Peyer's patch (tissue), 4 donors: ENCODE measurements around the gene NLRP8. TPM values are rescaled to one million over a fixed set of nuclear protein-coding genes. Genes with fewer than 3 reads are reported as not detected.

Source experiments
- DNase-seq, 3 donors: peaks; one replicate each; pipeline ENCODE4 v3.0.0-alpha.2; 2017 to 2019
- H3K27ac ChIP-seq, 4 donors: fragments of 200-600 bp; sonication (generic); one replicate each; pipeline ENCODE4 v1.5.1; 2016 to 2019
- H3K27me3 ChIP-seq, 2 donors: fragments of 200-600 bp; sonication (generic); one replicate each; pipeline ENCODE4 v1.5.1; 2019
- H3K36me3 ChIP-seq, 3 donors: fragments of 200-600 bp; sonication (generic); one replicate each; pipeline ENCODE4 v1.5.1; 2016 to 2019
- H3K4me1 ChIP-seq, 4 donors: fragments of 200-600 bp; sonication (generic); one replicate each; pipeline ENCODE4 v1.5.1; 2016 to 2019
- H3K4me3 ChIP-seq, 4 donors: fragments of 200-600 bp; sonication (generic); 1 replicate in 3 of 4; 2 replicates in 1 of 4; pipeline ENCODE4 v1.5.1; 2016 to 2019; ENCODE audit warnings: mild to moderate bottlenecking in 1 of 4
- H3K9me3 ChIP-seq, 4 donors: fragments of 200-600 bp; sonication (generic); one replicate each; pipeline ENCODE4 v1.5.1; 2016 to 2019; ENCODE audit warnings: mild to moderate bottlenecking in 1 of 4
- POLR2A ChIP-seq, 2 donors: fragments of 450-650 bp; IDR thresholded peaks; one replicate each; pipeline ENCODE4 v1.5.1; 2017; ENCODE audit warnings: antibody characterized with exemption in 2 of 2, mild to moderate bottlenecking in 2 of 2, moderate library complexity in 2 of 2
- total RNA-seq, 4 donors: library from RNA; depleted of rRNA; stranded (reverse); fragments of >200 nt; gene quantifications; one replicate each; pipeline ENCODE4 v1.1.0, GENCODE V29; 2016
- TF ChIP-seq, protein P1 (sequence below), 6 experiments: fragments of 450-650 bp in 4 of 6; fragments of 200-600 bp in 2 of 6; sonication (generic) in 1 of 6; IDR thresholded peaks; one replicate each; pipeline ENCODE4 v1.5.1; 2017 to 2019; ENCODE audit warnings: antibody characterized with exemption in 6 of 6, mild to moderate bottlenecking in 3 of 6, moderate library complexity in 1 of 6

NLRP8 gene
- total RNA-seq, 4 donors from 2014 or later: not detected

GRCh38 chr19:55956431-55956830, 8.8 kb downstream of the NLRP8 start:
- Histone ChIP-seq H3K36me3 (no peaks in the 10 kb centered on the region), H3K4me1 (no peaks in the 10 kb centered on the region), H3K27ac (no peak overlapping the region), H3K27me3 (no peaks in the 10 kb centered on the region), H3K9me3 (no peaks in the 10 kb centered on the region), H3K4me3 (no peak overlapping the region)
- DNase-seq: no peak
- no peak for TF ChIP-seq POLR2A (IDR thresholded peaks at IDR 0.05)
- TF ChIP-seq, protein P1, sequence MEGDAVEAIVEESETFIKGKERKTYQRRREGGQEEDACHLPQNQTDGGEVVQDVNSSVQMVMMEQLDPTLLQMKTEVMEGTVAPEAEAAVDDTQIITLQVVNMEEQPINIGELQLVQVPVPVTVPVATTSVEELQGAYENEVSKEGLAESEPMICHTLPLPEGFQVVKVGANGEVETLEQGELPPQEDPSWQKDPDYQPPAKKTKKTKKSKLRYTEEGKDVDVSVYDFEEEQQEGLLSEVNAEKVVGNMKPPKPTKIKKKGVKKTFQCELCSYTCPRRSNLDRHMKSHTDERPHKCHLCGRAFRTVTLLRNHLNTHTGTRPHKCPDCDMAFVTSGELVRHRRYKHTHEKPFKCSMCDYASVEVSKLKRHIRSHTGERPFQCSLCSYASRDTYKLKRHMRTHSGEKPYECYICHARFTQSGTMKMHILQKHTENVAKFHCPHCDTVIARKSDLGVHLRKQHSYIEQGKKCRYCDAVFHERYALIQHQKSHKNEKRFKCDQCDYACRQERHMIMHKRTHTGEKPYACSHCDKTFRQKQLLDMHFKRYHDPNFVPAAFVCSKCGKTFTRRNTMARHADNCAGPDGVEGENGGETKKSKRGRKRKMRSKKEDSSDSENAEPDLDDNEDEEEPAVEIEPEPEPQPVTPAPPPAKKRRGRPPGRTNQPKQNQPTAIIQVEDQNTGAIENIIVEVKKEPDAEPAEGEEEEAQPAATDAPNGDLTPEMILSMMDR (IDR thresholded peaks at IDR 0.05): no peak

- DNase-seq: no peak
Measured at GRCh38 chr19:55958356-55958755, 10.7 kb downstream of the NLRP8 start.

GRCh38 chr19:55959996-55960675, 12.5 kb downstream of the NLRP8 start:
- TF ChIP-seq, protein P1 (IDR thresholded peaks at IDR 0.05): no peak
- TF ChIP-seq POLR2A (IDR thresholded peaks at IDR 0.05): no peak

More at GRCh38 chr19:55958356-55958755, 10.7 kb downstream of the NLRP8 start:
- no peak overlapping the region for H3K27ac ChIP-seq
- no peaks in the 10 kb centered on the region for H3K36me3 ChIP-seq
- no peaks in the 10 kb centered on the region for H3K4me1 ChIP-seq
- no peaks in the 10 kb centered on the region for H3K9me3 ChIP-seq
- H3K27me3 ChIP-seq: no peaks in the 10 kb centered on the region
- no peak for TF ChIP-seq POLR2A (IDR thresholded peaks at IDR 0.05)
- TF ChIP-seq, protein P1 (IDR thresholded peaks at IDR 0.05): no peak
- H3K4me3 ChIP-seq: no peak overlapping the region

GRCh38 chr19:55962186-55962585, 14.6 kb downstream of the NLRP8 start:
- no peaks in the 10 kb centered on the region for H3K4me1 ChIP-seq
- H3K4me3 ChIP-seq: no peak overlapping the region
- DNase-seq: no peak
- no peaks in the 10 kb centered on the region for H3K9me3 ChIP-seq
- no peaks in the 10 kb centered on the region for H3K27me3 ChIP-seq
- H3K27ac ChIP-seq: no peak overlapping the region
- TF ChIP-seq, protein P1 (IDR thresholded peaks at IDR 0.05): no peak
- TF ChIP-seq POLR2A (IDR thresholded peaks at IDR 0.05): no peak
- H3K36me3 ChIP-seq: no peaks in the 10 kb centered on the region

More at GRCh38 chr19:55959996-55960675, 12.5 kb downstream of the NLRP8 start:
- Histone ChIP-seq H3K27me3 (no peaks in the 10 kb centered on the region), H3K4me1 (no peaks in the 10 kb centered on the region), H3K27ac (no peak overlapping the region), H3K4me3 (no peak overlapping the region), H3K36me3 (no peaks in the 10 kb centered on the region), H3K9me3 (no peaks in the 10 kb centered on the region)
- no peak for DNase-seq

DNA sequence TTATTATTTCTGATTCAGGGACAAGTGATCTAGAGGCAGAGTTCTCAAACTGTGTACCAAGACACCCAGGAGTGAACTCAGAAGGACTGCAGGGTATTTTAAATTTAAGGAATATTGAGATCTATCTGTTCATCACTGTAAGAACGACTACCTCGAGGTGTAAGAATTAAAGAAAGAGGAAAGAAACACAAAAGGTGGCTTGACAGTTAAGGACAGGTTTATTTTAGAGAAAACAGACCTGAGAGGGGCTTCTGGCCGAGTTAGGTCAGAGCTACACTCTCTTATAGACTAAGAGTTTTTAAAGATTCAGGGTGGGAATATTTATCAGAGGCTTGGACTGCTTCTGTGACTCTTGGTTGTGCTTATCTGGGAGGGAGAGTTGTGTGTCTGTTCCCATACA, 26.4 kb downstream of the NLRP8 start:
- no peak overlapping the region for H3K27ac ChIP-seq
- no peak for DNase-seq
- H3K4me3 ChIP-seq: no peak overlapping the region
- H3K27me3 ChIP-seq: no peaks in the 10 kb centered on the region
- TF ChIP-seq, protein P1 (IDR thresholded peaks at IDR 0.05): no peak
- TF ChIP-seq POLR2A (IDR thresholded peaks at IDR 0.05): no peak
- no peaks in the 10 kb centered on the region for H3K9me3 ChIP-seq
- H3K4me1 ChIP-seq: no peaks in the 10 kb centered on the region
- H3K36me3 ChIP-seq: no peaks in the 10 kb centered on the region
